AG04450 (cell line): ENCODE measurements around the gene NRG3. TPM values are rescaled to one million over a fixed set of nuclear protein-coding genes. Genes with fewer than 3 reads are reported as not detected.
"Not testable (repeated sequence)": the region's sequence is repeated elsewhere in the genome, so short reads cannot be mapped to it uniquely, and the experiment has no call there.

ENCODE experiments used
- CTCF ChIA-PET: fragments of 300-600, 350-600 bp; formaldehyde crosslinking; extraction: SDS; loops from one replicate; lab custom pipeline; 2022; ENCODE audit warnings: antibody characterized with exemption, inconsistent platforms; lab: Charles Lee
- POLR2A ChIA-PET: fragments of 350-600 bp; formaldehyde crosslinking; extraction: SDS; loops from one replicate; lab custom pipeline; 2021; ENCODE audit warnings: antibody characterized with exemption, inconsistent platforms; lab: Yijun Ruan, JAX
- DNase-seq: peaks from one replicate; pipeline ENCODE4 v3.0.0-alpha.2; 2011; ENCODE audit warnings: low read depth, low spot score
- H3K27ac ChIP-seq: one replicate; pipeline ENCODE4 v1.5.1; 2012; ENCODE audit warnings: low read depth, low read length, control low read depth
- H3K27me3 ChIP-seq: one replicate; pipeline ENCODE4 v1.6.0; 2012; ENCODE audit warnings: low read length; ENCODE audit not compliant: control insufficient read depth, insufficient read depth
- H3K4me3 ChIP-seq: 2 replicates; pipeline ENCODE4 v1.5.1; 2011; ENCODE audit warnings: mild to moderate bottlenecking, low read depth, low read length, control low read depth
- H3K9me3 ChIP-seq: 2 replicates; pipeline ENCODE4 v1.5.1; 2012; ENCODE audit warnings: low read length; ENCODE audit not compliant: control insufficient read depth, insufficient read depth
- polyA plus RNA-seq: library from polyadenylated mRNA; depleted of rRNA; stranded (reverse); fragments of >200 nt; gene quantifications from 2 replicates; pipeline ENCODE4 v1.2.3, GENCODE V29; 2011
- TF ChIP-seq, protein P1 (sequence below): IDR thresholded peaks from 2 replicates; pipeline ENCODE4 v1.5.1; 2011; ENCODE audit warnings: low read depth, low read length, control low read depth, inconsistent platforms

Gene NRG3
- polyA plus RNA-seq, 1 experiment = not detected

DNA sequence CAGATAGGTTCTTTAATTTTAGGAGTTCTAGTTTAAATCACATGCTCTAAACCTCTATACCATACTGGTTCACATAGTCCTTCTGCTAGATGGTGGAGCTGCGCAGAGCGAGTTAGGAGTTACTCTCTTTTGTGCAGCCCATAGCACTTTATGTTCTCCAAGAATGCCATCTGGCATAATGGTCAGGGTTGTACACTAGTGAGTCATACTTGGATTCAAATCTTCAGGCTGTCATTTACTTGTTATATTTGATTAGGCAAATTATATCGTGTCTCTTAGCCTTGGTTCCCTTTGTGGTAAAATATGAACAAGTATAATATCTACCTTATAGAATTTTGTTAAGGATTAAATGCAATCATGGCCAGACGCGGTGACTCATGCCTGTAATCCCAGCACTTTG is 1078.3 kb downstream of the NRG3 start:
- no peak for DNase-seq
- CTCF ChIA-PET = no interaction called here
- Histone ChIP-seq H3K27ac (no peak overlapping the region), H3K4me3 (no peak overlapping the region), H3K27me3 (no peaks in the 10 kb centered on the region), H3K9me3 (no peaks in the 10 kb centered on the region)
- TF ChIP-seq, protein P1, sequence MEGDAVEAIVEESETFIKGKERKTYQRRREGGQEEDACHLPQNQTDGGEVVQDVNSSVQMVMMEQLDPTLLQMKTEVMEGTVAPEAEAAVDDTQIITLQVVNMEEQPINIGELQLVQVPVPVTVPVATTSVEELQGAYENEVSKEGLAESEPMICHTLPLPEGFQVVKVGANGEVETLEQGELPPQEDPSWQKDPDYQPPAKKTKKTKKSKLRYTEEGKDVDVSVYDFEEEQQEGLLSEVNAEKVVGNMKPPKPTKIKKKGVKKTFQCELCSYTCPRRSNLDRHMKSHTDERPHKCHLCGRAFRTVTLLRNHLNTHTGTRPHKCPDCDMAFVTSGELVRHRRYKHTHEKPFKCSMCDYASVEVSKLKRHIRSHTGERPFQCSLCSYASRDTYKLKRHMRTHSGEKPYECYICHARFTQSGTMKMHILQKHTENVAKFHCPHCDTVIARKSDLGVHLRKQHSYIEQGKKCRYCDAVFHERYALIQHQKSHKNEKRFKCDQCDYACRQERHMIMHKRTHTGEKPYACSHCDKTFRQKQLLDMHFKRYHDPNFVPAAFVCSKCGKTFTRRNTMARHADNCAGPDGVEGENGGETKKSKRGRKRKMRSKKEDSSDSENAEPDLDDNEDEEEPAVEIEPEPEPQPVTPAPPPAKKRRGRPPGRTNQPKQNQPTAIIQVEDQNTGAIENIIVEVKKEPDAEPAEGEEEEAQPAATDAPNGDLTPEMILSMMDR = no peak
- POLR2A ChIA-PET = no interaction called here

DNA sequence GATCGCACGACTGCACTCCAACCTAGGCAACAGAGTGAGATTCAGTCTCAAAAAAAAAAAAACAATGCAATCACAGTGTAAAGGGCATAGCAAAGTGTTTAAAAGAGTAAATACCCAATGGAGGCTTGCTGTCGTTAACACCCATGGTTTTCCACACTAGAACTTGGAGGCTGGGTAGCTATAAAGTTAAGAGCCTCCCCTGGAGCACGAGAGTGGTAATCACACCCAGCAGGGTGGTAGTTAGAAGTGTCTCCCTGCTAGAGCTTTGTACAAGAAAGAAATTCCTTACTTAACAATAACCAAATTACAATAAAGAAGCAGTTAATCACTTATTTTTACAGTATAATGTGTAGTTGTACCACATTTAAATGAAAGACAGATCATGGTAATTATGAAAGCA is 1078.9 kb downstream of the NRG3 start:
- no peak overlapping the region for H3K27ac ChIP-seq
- ChIA-PET POLR2A (no interaction called here), CTCF (no interaction called here)

DNA sequence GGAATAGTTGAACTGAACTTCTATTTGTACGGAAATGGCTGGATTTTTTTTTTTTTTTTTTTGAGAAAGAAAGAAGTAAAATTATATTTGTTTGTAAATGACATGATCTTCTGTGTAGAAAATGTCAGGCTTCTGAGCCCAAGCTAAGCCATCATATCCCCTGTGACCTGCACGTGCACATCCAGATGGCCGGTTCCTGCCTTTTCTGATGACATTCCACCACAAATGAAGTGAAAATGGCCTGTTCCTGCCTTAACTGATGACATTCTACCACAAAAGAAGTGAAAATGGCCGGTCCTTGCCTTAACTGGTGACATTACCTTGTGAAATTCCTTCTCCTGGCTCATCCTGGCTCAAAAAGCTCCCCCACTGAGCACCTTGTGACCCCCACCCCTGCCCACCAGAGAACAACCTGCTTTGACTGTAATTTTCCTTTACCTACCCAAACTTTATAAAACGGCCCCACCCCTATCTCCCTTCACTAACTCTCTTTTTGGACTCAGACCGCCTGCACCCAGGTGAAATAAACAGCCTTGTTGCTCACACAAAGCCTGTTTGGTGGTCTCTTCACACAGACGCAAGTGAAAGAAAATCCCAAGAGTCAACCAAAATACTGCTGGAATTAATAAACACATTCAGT is 1085.5 kb downstream of the NRG3 start:
- POLR2A ChIA-PET, CTCF ChIA-PET, H3K9me3 ChIP-seq: not testable (repeated sequence)

More for the DNA sequence above, 1078.9 kb downstream of the NRG3 start:
- no peak overlapping the region for H3K4me3 ChIP-seq
- H3K27me3 ChIP-seq = no peaks in the 10 kb centered on the region
- TF ChIP-seq, protein P1 = no peak
- DNase-seq = no peak
- no peaks in the 10 kb centered on the region for H3K9me3 ChIP-seq

DNA sequence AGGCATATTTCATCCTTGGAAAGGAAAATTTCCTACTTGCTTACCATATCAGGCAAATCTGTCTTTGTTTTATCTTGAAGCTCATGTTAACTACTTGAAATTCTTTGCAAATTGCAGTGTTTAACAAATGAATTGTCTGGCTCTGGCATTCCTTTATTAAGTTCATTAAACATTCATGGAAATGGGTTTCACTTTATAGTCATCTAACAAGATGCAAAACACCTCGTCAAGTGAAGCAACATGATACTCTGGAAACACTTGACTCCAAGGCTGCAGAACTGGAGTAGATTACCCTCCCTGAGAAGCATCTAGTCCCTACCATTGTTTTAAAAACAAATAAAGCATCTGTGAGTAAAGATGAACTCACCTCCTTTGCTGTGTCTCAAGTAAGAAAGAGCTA is 1086.9 kb downstream of the NRG3 start:
- Histone ChIP-seq H3K9me3 (no peaks in the 10 kb centered on the region), H3K27me3 (no peaks in the 10 kb centered on the region), H3K27ac (no peak overlapping the region), H3K4me3 (no peak overlapping the region)
- CTCF ChIA-PET = no interaction called here
- TF ChIP-seq, protein P1 = no peak
- no peak for DNase-seq
- POLR2A ChIA-PET = no interaction called here

More for the DNA sequence above, 1085.5 kb downstream of the NRG3 start:
- DNase-seq, H3K4me3 ChIP-seq, H3K27ac ChIP-seq, H3K27me3 ChIP-seq: not testable (repeated sequence)

DNA sequence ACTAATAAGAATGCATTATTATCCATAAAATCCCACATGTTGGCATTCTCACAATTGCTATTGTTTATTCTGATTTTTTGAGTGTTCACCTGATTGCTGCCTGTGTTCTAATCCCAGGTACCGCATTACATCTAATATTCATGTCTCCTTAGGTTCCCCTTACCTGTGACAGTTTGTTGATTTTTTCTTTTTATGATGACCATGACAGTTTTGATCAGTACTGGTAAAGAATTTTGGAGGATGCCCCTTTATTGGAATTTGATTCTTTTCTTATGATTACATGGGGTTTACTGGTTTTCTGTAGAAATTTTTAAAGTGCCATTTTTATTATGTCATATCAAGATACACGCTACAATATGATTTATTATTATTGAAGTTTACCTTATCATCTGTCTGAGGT is 1091.1 kb downstream of the NRG3 start:
- no peak overlapping the region for H3K4me3 ChIP-seq
- H3K27ac ChIP-seq = no peak overlapping the region
- DNase-seq = no peak
- TF ChIP-seq, protein P1 = no peak
- CTCF ChIA-PET = no interaction called here
- H3K9me3 ChIP-seq = no peaks in the 10 kb centered on the region
- POLR2A ChIA-PET = no interaction called here
- no peaks in the 10 kb centered on the region for H3K27me3 ChIP-seq
